Cardiac fibroblast (primary cell): Measurements from ENCODE around the gene MRPL42.
"Not testable (repeated sequence)": the region's sequence is repeated elsewhere in the genome, so short reads cannot be mapped to it uniquely, and the experiment has no call there.

Experiments used
- DNase-seq, 2 donors: peaks; one replicate each; pipeline versions ENCODE4 v3.0.0 to v3.0.0-alpha.2; 2010; ENCODE audit warnings: low read depth in 2 of 2
- H3K4me3 ChIP-seq, 2 donors: replicated peaks in 1 of 2; 1 replicate in 1 of 2; 2 replicates in 1 of 2; pipeline ENCODE4 v1.5.1; 2011; ENCODE audit warnings: low read depth in 2 of 2, low read length in 2 of 2, mild to moderate bottlenecking in 2 of 2, moderate library complexity in 1 of 2
- CTCF ChIP-seq: IDR thresholded peaks from one replicate; pipeline ENCODE4 v1.5.1; 2011; ENCODE audit warnings: low read depth, mild to moderate bottlenecking, low read length, inconsistent platforms

The MRPL42 gene

GRCh38 chr12:93552427-93552826 is 85.1 kb downstream of the MRPL42 start:
- DNase-seq: no peak
- TF ChIP-seq CTCF: no peak
- H3K4me3 ChIP-seq: no peak overlapping the region

GRCh38 chr12:93557879-93558278 is 90.6 kb downstream of the MRPL42 start:
- not testable (repeated sequence) for H3K4me3 ChIP-seq, DNase-seq

- H3K4me3 ChIP-seq, DNase-seq: not testable (repeated sequence)
These were observed 91.4 kb downstream of the MRPL42 start for GRCh38 chr12:93558685-93559084.

- DNase-seq: peak; percentile 42 to 44
These were observed 96.7 kb downstream of the MRPL42 start for GRCh38 chr12:93563807-93564538.

GRCh38 chr12:93565760-93566159 is 98.4 kb downstream of the MRPL42 start:
- no peak for TF ChIP-seq CTCF
- DNase-seq: no peak
- H3K4me3 ChIP-seq: no peak overlapping the region

More at GRCh38 chr12:93563807-93564538, 96.7 kb downstream of the MRPL42 start:
- peak; percentile 37 for TF ChIP-seq CTCF
- H3K4me3 ChIP-seq: no peak overlapping the region
